Calu3 (cell line): ENCODE data around the gene SLC38A3. TPM values are rescaled to one million over a fixed set of nuclear protein-coding genes. Genes with fewer than 3 reads are reported as not detected.

Source experiments
- BruUV-seq: library from RNA; stranded (reverse); fragments of 400-500 nt; replicated peaks from 2 replicates; lab custom pipeline; 2021; lab: Mats Ljungman, UMichigan
- CTCF ChIA-PET: fragments of 300-600 bp; sonication (Branson Sonifier 250); formaldehyde crosslinking; loops from one replicate; lab custom pipeline; 2022; ENCODE audit warnings: antibody characterized with exemption; lab: Charles Lee
- DNase-seq: peaks from one replicate; pipeline ENCODE4 v3.0.0; 2022
- H3K27ac Mint-ChIP-seq: one replicate; pipeline ENCODE4 v1.8.0; 2022; ENCODE audit warnings: mixed read lengths; ENCODE audit not compliant: unreplicated experiment
- H3K27me3 Mint-ChIP-seq: one replicate; pipeline ENCODE4 v1.8.0; 2022; ENCODE audit warnings: mixed read lengths; ENCODE audit not compliant: unreplicated experiment
- H3K36me3 Mint-ChIP-seq: one replicate; pipeline ENCODE4 v1.8.0; 2022; ENCODE audit warnings: mild to moderate bottlenecking, moderate library complexity, mixed read lengths; ENCODE audit not compliant: insufficient read depth, unreplicated experiment
- H3K4me1 Mint-ChIP-seq: one replicate; pipeline ENCODE4 v1.8.0; 2022; ENCODE audit warnings: mild to moderate bottlenecking, low read depth, mixed read lengths; ENCODE audit not compliant: unreplicated experiment
- H3K4me3 Mint-ChIP-seq: one replicate; pipeline ENCODE4 v1.8.0; 2022; ENCODE audit warnings: mild to moderate bottlenecking, low read depth, moderate library complexity, mixed read lengths; ENCODE audit not compliant: unreplicated experiment
- H3K9me3 Mint-ChIP-seq: one replicate; pipeline ENCODE4 v1.8.0; 2022; ENCODE audit warnings: low read depth, mixed read lengths; ENCODE audit not compliant: unreplicated experiment
- CTCF ChIP-seq: fragments of 200-600 bp; IDR thresholded peaks from one replicate; pipeline ENCODE4 v1.8.0; 2022; ENCODE audit warnings: antibody characterized with exemption; ENCODE audit not compliant: unreplicated experiment
- intact Hi-C: fragments of 100-400 bp; cut with micrococcal nuclease; formaldehyde crosslinking; loops from one replicate; pipeline ENCODE4 v1.10.0; 2022; ENCODE audit not compliant: unreplicated experiment
- total RNA-seq: library from RNA; stranded (reverse); gene quantifications from 2 replicates; pipeline ENCODE4 v1.2.3, GENCODE V29; 2022

The SLC38A3 gene
- total RNA-seq, 1 experiment from 2014 or later, result not detected

DNA sequence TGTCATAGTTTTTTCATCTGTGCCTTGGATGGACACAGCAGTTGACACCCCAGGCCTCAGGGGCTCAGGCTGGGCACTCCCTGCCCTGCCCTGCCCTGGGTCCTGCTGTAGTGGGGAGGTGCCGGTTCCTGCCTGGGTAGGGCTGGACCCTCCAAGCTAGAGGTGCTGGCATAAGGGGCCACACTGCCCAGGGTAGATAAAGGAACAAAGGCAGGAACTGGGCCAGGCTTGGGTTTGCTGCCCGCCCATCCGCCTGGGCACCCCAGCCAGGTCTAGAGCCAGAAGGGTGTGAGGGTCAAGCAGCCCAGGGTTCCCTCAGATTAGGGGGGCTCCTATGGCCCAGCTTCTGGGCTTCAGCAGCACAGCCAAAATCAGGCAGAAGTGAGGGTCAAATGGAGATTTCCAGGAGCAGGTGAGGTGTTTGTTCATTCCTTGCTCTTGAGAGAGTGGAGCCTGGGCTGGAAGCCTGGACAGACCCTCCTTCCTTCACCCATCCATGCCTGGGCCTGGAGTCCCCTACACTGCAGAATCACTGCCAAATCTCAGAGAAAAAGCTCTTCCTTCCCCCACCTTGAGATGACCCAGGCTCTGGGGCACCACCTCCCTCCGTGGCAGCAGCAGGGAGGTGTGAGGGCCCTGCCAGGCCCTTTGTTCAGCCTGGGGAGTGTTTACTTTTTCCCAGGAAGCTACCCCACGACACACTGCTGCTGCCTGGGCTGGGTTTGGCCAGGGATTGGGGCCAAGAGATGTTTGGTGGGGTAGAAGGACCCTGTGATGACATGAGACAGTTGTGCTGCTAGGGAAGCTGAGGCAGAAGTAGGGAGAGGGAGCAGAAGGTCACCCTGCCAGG, 42.8 kb upstream of the SLC38A3 start:
- Mint-ChIP-seq H3K9me3 (no peaks in the 10 kb centered on the region), H3K27me3 (no peaks in the 10 kb centered on the region), H3K36me3 (no peaks in the 10 kb centered on the region), H3K27ac (no peak overlapping the region), H3K4me1 (peaks cover 7% of the 10 kb centered on the region), H3K4me3 (no peak overlapping the region)
- DNase-seq, result no peak
- intact Hi-C loops, result no loop called here
- no peak for TF ChIP-seq CTCF
- CTCF ChIA-PET, result no interaction called here
- no TSS peak for BruUV-seq

GRCh38 chr3:50163572-50164455, 41.3 kb upstream of the SLC38A3 start:
- DNase-seq, result no peak
- CTCF ChIA-PET, result no interaction called here
- Mint-ChIP-seq H3K4me3 (no peak overlapping the region), H3K9me3 (no peaks in the 10 kb centered on the region), H3K27ac (no peak overlapping the region), H3K36me3 (no peaks in the 10 kb centered on the region), H3K4me1 (peaks cover 5% of the 10 kb centered on the region), H3K27me3 (no peaks in the 10 kb centered on the region)
- no peak for TF ChIP-seq CTCF
- intact Hi-C loops, result no loop called here
- no TSS peak for BruUV-seq

DNA sequence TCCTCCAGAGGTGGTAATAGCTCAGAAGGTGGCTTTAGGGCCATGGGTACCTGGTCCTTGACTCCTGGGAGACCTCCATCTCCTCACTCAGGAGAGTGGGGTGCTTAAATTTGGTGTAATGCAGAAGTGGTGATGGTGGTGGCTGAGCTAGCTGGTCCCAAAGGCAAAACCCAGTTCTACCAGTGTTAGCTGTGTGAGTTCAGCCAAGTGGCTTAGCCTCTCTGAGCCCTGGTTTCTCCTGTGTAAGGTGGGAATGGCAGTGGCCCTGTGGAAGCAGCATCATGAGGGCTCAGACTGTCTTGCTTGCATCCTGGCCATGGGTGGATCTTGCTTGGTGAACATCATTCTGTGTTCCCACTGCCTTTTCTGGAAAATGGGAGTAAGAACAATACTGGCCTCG, 40.6 kb upstream of the SLC38A3 start:
- CTCF ChIA-PET, result no interaction called here
- intact Hi-C loops, result no loop called here
- H3K27ac Mint-ChIP-seq, result no peak overlapping the region

More for the DNA sequence above, 40.6 kb upstream of the SLC38A3 start:
- Mint-ChIP-seq H3K9me3 (no peaks in the 10 kb centered on the region), H3K27me3 (no peaks in the 10 kb centered on the region), H3K4me3 (no peak overlapping the region), H3K36me3 (no peaks in the 10 kb centered on the region), H3K4me1 (no peaks in the 10 kb centered on the region)
- BruUV-seq, result no TSS peak
- no peak for DNase-seq
- no peak for TF ChIP-seq CTCF
